GM19467 (cell line): ENCODE results near the gene SHE.

Experiments used
- ATAC-seq: cut with Tn5 transposase; IDR thresholded peaks from one replicate; pipeline ENCODE4 v1.9.1; 2021; ENCODE audit warnings: mild to moderate bottlenecking, moderate library complexity; ENCODE audit not compliant: unreplicated experiment

SHE gene

DNA sequence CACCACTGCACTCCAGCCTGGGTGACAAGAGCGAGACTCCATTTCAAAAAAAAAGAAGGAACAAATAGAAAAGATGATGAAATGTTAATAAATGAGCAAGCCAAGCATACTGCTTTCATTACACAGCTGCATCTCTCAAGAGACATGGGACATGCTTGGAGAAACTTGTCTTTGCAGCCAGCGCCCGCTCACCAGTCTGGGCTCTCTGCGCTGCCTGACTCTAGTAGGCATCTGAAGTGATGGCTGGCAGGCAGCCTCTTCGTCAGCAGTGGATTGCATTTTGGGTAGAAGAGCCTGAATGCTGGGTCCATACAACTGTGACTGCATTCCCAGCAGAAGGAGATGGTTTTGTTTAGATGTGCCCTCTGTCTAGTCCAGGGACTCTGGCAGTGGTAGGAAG, 49.1 kb downstream of the SHE start:
- ATAC-seq: no peak

DNA sequence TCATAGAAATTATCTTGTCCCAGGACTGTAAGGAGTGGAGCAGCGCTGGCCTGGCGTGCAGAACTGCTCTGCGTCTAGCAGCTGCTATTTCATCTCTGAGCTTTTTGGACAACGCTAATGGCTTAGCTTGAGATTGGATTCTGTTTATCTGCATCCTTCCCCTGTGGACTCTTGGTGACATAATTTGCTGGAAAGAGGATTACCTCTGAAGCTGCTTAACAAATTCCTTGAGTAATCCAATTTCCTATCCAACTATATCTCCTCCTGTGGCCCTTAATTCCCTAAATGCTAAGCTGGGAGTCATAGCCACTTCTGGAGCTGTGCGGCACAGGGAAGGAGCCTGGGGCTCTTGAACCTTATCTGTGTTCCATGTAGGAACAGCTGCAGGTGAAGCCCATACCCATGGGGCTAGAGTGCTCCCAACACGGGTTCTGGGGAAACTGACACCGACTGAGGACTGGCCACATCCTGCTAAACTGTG, 53.8 kb downstream of the SHE start:
- ATAC-seq: no peak

DNA sequence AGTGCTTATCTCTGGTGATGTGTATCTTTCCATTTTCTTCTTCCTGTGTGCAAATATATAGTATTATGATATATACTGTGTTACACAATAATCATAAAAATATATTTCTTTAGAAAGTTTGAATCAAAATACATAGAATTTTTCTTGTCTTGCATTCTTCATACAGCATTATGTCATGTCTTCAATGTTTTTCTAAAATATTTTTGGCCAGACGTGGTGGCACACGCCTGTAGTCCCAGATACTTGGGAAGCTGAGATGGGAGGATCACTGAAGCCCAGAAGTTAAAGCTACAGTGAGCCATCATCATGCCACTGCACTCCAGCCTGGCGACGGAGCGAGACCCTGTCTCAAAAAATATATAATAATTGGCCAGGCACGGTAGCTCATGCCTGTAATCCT, 55.4 kb downstream of the SHE start:
- ATAC-seq: no peak

DNA sequence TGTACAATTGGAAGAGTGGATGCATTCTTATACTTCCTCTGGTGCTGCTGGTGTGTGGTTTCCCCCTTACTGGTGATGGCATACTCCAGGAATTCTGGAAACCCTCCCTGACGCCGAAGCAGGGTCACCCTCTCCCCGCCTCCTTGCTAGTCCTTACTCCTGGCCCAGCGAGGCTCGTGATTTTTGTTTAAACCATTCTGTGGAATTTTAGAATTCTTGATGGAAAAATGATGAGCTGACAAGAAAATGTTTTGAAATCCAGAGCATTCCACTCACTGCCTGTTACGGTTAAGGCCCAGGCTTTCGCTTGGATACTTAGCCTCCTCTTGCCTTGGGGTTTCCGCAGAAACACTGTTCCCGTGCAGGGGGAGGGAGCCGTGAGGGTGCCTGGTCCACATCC, 55.9 kb downstream of the SHE start:
- no peak for ATAC-seq

DNA sequence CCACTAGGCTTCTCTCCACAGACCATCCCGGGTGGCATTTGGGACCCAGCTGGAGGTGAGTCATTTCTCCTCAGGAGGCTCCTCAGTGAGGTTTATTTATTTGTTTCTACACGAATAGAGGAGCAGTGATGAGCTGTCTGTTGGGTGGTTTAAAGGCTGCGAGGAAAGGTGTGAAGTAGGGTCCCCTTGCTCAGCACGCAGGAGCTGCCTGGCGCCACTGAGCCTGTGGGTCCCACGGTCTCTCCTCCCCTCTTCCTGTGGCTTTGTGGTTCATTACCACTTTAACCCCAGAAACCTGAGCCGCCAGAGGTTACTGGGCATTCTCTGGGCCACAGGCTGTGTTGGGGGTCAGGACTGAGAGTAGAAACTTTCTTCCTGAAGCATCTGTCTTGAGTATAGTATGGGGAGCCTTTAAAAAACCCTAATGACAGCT, 57.2 kb downstream of the SHE start:
- peak; percentile 64 for ATAC-seq

DNA sequence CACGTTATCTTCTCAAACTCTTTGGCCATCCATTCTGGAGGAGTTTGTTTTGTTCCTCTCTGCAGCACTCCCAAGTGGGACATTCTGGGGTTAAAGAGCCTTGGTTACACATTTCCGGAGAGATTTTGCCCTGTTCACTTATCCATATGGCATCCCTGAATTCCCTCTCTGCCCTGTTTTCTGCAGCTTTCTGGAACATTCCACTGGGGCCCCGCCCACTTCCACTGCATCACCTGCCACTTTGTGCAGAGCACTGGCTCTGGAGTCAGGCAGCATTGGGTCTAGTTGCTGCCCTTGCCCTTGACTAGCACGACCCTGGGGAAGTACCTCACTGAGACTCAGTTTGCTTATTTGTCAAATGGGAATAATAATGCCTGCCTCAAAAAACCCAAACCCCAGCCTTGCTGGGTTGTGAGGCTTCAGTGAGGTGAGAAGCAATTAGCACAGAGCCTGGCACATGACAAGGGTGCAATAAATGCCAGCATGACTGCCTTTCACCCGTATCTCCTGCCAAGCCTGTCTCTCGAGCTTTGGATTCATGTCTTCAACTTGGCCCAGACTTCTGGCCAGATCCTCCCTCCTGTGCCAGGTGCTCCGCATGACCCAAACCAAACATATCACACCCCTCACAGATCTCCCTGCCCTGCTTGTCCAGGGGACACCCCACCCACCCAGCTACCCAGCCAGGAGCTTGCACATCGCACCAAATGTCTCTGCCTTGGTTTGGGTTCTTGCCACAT, 58.8 kb downstream of the SHE start:
- no peak for ATAC-seq

DNA sequence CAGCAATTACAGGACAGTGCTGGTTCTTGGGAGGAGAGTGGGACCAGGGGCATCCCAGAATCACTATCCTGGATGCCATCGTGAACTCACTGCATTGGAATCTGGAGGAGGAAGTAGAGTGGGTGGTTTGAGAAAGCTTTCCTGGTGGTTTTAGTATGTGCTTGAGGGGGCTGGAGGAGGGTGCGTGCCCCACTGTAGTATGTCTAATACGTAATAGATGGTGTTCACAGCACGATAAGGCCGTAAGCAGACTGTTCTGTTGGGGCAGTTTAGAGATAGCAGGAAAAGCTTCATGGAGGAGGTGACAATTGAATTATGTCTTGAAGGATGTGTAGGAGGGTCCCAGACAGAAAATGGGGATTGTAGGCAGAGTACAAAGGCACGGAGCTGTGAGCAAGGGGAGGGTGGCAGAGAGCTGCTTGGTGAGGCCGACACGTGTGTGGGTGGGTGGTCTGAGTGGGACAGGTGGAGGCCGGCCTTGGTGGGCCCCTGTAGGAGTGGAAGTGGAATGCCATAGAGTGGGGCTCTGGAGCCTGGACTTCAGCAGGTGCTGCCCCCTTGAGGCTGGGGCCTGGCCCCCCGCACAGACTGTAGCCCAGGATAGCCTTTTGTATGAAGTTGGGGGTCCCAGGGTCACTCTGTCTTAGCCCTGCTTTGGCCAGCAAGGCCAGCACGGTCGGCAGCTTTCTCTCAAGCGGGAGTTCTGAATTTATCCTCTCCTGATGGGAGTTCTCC, 60.0 kb downstream of the SHE start:
- ATAC-seq: no peak

DNA sequence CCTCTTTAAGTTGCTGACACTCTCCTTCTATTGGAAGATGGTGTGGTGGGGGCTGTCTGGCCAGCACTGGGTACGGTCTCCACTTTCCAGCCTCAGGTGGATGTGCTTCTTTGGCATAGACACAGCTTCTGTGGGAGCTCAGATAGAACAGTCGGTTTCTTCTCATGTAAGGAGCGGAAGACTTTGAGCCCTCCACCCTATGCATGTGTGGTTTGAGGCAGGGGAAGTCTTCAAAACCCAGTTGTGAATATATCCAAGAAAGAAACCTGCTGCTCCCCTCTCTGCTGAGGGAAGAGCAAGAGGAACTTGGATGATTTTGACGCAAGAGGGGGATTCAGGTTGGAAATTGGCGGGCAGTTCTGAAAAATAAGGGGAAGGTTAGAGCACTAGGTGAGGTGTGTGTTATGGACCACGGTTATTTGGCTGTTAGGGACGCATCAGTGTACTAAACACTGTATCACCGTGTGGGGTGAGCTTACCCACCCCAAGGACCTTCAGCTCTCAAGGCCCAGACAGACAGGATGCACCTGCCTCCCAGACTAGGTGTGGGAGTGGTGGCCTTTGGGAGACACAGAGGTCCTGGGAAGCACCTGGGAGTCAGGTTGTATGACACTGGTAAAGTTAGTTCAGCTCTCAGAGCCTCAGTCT, 60.8 kb downstream of the SHE start:
- ATAC-seq: no peak

DNA sequence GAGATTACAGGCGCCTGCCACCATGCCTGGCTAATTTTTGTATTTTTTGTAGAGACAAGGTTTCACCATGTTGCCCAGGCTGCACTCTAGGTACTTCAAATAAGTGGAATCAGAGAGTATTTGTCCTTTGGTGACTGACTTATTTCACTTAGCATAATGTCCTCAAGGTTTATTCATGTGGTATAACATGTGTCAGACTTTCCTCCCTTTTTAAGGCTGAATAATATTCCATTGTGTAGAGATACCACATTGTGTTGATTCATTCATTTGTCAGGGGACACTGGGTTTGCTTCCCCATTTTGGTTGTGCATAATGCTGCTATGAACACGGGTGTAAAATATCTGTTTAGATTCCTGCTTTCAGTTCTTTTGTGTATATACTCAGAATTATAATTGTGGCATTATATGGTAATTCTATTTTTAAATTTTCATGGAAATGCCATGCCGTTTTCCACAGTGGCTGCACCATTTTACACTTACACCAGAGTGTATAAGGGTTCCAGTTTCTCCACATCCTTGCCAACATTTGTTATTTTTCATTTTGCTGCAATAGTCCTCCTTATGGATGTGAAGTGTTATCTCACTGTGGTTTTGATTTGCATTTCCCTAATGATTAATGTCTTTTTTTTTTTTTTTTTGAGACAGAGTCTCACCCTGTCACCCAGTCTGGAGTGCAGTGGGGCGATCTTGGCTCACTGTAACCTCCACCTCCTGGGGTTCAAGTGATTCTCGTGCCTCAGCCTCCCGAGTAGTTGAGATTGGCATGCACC, 62.0 kb downstream of the SHE start:
- ATAC-seq: no peak

DNA sequence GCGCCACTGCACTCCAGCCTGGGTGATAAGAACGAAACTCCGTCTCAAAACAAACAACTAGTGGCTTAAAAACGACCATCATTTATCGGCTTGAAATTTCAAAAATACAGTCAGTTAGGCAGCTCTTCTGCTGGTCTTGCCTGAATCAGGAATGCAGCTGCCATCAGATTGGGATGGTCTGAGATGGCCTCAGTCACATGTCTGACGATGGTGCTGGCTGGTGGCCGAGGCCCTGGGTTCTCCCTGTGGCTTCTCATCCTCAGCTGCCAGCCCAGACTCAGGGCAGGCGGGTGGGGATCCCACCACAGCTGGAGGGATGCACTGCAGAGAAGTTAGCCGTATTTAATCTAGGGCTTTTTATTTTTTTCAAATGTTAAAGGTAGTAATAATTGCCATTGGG, 65.8 kb downstream of the SHE start:
- no peak for ATAC-seq

DNA sequence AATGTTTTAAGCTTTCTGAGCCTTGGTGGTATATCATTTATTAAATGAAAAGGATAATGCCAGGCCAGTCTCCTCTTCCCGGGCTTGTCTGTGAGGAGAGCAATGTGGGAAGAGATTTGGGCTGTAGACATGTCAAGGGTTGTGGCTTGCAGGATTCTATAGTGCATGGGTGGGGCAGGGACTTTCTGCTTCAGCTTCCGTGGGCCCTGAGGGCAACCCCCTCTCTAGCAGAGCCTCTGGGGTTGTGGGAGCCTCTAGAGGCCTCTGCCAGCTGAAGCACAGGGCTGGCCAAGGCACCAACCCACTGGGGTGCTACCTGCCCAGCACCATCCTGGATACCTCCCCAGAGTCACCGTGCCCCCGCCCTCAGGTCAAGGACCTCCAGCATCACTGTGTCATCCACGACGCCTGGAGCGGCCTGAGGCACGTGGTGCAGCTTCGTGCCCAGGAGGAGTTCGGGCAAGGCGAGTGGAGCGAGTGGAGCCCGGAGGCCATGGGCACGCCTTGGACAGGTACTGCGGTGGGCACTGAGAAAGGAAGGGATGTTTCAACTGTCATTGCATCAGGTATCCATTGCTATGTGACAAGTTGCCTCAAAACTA, 66.5 kb downstream of the SHE start:
- no peak for ATAC-seq

DNA sequence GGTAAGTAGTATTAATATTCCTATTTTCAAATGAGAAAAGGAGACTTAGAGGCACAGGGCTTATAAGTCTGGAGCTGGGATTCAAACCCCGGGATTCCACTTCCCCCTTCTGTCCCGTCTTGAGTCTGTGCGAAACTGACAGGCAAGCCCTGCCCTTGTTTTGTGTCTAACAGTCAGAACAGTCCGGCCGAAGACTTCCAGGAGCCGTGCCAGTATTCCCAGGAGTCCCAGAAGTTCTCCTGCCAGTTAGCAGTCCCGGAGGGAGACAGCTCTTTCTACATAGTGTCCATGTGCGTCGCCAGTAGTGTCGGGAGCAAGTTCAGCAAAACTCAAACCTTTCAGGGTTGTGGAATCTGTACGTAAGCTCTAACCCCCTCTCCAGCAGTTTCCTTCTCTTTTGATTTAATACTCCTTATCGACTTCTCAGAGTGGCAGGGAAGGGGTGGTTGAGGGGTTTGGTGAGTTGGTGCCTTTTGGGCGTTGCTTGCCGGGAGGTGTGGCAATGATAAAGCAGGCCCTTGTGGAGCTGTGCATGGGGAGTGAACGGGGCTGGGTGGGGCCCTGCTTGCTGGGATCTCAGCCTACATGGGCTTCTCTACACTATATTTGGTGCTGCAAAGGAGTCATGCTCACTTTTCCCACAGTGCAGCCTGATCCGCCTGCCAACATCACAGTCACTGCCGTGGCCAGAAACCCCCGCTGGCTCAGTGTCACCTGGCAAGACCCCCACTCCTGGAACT, 67.7 kb downstream of the SHE start:
- no peak for ATAC-seq

DNA sequence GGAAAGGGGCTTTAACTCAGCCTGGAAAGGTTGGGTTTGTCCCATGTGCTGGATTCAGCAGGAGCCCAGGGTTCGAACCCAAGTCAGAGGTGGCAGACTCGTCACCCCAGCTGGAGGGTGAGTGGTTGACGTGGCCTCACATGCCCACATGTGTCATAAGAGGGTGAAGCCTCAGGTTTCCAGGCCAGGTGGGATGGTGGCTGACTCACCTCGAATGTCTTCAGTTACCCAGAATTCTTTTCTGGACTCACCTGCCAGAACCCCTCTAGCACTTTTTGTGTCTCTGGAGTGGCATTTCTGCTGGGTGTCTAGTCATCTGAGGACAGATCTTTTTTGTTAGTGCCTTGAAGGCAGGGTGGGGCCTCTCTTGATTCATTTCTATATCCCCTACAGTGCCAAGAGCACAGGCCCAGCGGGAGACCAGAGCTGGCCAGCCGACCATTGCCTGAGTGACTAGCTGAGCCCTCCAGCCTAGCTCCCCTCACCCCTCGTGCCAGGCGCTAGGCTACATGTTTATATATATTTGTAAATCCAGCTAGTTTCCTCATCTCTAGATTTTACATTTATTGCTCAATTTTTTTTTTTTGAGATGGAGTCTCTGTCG, 68.9 kb downstream of the SHE start:
- no peak for ATAC-seq

DNA sequence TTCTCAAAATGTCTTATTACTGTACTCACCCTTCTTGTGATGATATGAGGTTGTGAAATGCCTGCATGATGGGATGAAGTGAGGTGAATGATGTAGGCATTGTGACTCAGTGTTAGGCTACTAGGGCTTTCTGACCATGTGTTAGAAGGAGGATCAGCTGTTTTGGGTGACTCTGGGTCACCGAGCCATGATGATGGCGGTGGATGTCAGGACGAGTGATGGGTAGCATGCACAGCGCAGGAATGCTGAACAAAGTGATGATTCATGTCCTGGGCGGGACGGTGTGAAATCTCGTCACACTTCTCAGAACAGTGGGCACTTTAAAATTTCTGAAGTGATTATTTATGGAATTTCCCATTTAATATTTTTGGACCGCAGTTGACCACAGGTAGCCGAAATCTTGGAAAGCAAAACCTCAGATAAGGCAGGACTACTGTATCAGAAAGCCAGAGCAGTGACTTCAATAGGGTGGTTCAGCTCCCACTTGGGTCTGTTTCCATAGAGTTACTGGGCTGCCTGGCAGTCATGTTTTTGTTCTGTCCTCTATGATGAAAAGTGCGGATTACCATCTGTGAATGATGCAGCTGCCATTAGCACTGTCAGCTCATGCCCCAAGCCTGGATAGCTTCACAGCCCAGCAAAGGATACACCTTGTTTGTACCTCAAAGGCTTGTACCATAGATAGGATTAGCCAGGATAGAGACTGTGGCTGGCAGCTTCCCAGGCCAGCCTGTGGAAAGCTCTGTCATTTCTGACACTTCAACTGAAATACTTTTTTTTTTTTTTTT, 70.4 kb downstream of the SHE start:
- ATAC-seq: no peak

DNA sequence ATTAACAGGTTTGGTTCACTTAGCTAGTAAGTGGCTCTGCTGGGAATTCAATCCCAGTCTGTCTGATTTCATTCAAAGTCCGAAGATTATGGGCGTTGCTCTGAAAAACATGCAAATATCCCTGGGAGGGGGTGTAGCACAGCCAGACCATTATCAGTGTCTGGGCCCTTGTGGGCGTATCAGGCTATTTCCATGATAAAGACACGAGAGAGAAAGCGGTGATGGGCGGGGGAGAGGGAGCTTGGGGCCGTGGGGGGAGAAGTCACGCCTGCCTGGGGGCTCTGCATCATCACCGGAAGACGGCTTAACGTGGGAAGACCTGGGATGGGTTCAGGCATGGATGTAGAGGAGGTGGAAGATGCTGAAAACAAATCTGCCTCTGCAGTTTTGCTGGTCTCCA, 71.3 kb downstream of the SHE start:
- ATAC-seq: no peak

DNA sequence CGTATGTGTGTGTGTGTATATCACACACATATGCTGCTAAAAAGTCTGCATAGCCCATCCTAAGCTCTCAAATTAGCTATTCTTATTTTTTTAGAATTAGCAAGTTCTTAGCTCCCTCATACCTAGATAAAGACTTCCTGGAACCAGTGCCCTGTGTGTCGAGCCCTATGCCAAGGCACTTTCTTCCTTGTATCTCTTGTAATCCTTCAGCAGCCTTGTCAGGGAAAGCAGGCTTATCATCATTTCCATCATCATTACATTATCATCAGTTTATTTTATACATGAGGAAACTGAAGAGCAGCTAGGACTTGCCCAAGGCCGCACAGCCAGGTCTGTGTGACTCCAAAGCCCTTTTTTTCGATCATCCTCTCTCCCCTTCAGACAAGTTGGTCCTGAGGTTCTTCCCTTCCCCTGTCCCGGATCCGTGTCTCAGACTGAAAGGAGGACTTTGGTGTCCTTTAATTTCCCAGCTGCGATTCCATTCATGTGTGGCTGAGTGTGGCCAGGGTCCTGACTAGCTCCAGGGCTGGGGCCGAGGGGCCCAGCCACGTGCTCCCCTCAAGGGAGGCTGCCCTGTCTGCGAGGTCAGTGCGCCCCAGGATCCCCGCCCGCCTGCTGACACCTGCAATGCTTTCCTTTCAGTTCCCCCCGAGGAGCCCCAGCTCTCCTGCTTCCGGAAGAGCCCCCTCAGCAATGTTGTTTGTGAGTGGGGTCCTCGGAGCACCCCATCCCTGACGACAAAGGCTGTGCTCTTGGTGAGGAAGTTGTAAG, 72.2 kb downstream of the SHE start:
- no peak for ATAC-seq
